NCI-H2171 treated with DMSO at 0.1 percent for 48 hours (cell line): ENCODE results near the gene LACTB.

Source experiments
- DNase-seq: peaks from one replicate; lab custom pipeline; 2025; lab: John Stamatoyannopoulos, UW

LACTB gene

GRCh38 chr15:63133786-63134185 lies 12.1 kb downstream of the LACTB start:
- DNase-seq: no peak

- no peak for DNase-seq
Observed at GRCh38 chr15:63134245-63134985, 12.8 kb downstream of the LACTB start.

DNA sequence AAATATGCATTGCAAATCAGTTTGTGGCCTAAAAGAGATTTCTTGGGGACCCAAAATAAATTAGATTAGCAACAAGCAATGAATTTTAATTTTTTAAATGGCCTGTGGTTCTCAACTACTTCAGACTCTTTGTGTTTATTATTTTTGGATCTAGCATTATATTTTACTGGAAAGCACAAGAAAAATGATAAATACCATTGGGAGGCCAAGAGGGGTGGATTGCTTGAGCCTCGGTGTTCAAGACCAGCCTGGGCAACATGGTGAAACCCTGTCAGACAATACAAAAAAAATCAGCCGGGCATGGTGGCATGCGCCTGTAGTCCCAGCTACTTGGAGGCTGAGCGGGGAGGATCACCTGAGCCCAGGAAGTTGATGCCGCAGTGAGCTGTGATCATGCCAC lies 13.6 kb downstream of the LACTB start:
- DNase-seq: no peak

GRCh38 chr15:63135804-63136203 lies 14.1 kb downstream of the LACTB start:
- no peak for DNase-seq

DNA sequence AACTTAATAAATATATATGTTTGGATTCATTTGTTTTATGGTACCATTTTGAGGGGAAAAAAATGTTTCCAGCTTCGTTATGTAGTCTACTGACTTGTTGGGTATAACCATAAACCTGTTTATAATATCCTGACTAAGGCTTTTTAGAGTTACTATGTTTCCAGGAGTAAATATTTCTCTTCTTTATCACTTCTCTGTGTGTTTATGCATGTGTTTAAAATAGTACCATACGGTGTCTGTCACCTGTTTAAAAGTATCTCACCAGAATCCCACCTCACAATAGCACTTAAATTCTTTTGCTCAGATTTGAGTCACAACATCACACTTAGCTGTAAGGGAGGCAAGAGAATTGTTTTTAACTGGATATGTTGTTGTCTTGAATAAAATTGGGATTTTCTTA lies 15.1 kb downstream of the LACTB start:
- DNase-seq: no peak

DNA sequence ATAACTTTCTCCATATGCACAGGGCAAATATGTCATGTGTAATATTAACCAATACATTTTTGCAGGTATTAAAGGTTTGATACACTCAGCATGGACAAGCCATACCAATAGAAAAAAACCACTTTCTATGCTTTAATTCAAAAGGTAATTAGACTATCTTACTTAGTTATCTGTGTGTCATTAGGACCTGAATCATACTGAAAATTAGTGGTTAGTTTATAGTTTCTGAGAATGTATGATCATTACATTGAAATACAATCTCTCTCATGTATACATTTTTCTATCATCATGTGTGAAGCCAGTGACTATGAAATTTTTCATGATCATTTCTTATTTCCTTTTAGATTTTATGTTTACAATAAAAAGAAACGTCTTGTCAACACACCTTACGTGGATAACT lies 19.3 kb downstream of the LACTB start:
- DNase-seq: no peak

DNA sequence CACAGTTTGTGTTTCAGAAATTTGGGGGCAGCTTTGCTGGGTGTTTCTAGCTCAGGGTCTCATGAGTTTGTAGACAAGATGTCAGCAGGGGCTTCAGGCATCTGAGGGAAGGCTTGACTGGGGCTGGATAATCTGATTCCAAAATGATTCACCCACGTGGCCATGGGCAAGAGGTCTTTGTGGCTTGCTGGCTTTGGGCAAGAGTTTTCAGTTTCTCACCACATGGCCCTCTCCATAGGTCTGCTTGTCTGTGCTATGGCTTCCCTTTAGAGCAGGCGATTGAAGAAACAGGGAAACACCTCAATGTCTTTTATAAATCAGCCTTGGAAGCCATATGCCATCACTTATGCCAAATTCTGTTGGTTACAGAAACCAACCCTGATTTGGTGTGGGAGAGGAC lies 23.8 kb downstream of the LACTB start:
- no peak for DNase-seq

- DNase-seq: no peak
Observed at GRCh38 chr15:63146684-63147083, 25.0 kb downstream of the LACTB start.

GRCh38 chr15:63151665-63152064 lies 30.0 kb downstream of the LACTB start:
- no peak for DNase-seq

DNA sequence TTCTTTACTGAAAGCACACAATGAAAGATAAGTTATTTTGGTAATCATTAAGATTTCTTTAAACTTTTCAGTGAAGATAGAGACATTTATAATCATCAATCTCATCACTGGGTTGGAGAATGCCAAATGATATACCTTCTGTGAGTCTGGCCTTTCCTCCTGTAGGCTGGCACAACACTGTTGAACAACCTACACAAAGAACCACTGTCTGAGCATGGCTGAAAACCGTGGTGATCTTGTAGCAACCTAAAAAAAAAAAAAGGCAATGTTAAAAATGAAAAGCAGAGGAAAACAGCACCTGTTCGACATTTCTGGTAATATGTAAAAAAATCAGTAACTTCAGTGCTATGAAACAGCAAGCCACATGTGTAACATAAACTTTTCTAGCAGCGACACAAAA lies 33.8 kb downstream of the LACTB start:
- DNase-seq: no peak

GRCh38 chr15:63156086-63156710 lies 34.5 kb downstream of the LACTB start:
- no peak for DNase-seq

GRCh38 chr15:63156755-63157117 lies 35.1 kb downstream of the LACTB start:
- DNase-seq: no peak

- peak; percentile 92 for DNase-seq
Observed at GRCh38 chr15:63157118-63157843, 35.6 kb downstream of the LACTB start, which contains the start of gene RPS27L. Gene RPS27L, minus strand, starts transcription at chr15:63157477. Its CDS starts 72 bp downstream, at chr15:63157405.

GRCh38 chr15:63157891-63158431 lies 36.3 kb downstream of the LACTB start:
- peak; percentile 29 for DNase-seq

DNA sequence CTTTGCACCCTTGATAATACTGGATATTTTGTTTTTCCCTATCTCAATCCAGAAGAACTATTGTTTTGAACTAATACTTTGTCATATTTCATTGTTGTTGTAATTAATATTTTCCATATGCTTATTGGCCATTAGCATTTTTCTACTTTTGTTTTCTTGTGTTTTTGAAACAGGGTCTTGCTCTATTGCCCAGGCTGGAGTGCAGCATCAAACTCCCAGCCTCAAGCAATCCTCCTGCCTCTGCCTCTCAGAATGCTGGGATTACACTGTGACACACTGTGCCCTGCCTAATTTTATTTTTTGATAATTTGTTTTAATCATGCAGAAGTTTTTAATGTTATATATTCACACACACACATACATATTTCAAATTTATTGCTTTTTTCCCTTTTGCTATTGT lies 39.0 kb downstream of the LACTB start:
- no peak for DNase-seq

DNA sequence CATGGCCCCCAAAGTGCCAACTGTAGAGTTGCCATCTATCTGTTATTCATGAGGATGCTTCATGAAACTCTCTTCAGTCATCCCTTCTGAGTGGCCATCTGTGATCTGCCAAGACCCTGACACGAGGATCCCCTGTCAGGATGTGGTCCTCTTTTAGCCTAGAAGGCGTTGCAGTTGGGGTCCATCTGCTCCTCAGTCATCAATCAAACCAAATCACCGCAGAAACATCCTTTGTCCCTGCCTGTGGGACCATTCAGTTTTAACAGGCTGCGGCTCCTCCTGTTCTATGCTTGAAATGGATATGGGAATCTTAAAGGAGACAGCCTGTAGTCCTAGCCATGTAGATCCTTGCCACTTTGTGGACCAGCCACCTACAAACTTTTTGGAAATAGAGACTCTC lies 41.6 kb downstream of the LACTB start:
- no peak for DNase-seq

GRCh38 chr15:63165166-63165859 lies 43.7 kb downstream of the LACTB start:
- no peak for DNase-seq

DNA sequence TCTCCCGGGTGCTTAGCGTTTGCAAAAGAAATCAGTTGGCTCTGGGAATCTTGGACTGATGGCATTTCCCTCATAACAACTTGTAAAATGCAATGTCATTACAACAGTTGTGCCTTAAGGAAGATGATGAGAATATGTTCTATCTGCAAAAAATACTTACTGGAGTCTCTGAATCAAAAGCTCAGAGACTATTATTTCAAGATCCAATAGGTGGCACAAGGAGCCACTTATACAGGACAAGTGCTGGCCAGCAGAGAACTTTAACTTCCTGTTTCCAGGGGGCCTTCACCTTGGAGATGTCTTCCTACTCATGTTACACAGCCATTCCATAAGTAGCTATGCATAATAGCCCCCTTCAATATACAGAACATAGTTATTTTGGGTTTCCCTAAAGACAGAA lies 44.6 kb downstream of the LACTB start:
- no peak for DNase-seq

DNA sequence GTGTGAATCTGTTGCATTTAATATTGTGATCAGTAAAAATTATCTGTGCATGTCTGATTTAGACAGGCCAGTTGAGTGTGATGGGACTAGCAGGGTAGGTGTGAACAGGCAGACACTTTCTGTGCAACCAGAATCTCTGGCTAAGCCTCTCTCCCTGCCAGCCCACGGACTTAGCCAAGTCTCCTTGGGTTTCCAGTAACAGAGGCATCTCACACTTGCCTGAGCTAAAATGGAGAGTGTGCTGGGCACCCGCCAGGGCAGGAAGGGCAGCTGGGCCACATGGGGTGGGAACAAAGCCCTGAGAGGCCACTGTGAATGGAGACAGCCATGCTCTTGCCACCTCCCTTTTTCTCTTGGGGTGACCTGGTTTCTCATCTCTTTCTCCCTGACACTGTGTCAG lies 48.1 kb downstream of the LACTB start:
- DNase-seq: no peak

DNA sequence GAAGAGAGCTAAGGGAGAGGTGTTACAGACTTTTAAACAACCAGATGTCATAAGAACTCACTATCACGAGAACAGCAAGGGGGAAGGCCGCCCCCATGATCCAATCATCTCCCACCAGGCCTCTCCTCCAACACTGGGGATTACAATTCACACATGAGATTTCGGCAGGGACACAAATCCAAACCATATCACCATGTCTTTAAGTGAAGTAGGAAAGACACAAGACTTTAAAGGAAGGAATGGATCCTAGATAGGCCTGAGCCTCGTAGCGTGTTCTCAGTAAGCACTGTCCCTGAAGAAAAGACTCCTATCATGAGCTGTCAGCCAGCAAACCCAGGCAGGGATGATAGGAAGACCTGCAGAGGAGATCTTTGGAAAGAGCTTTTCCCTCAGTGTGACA lies 50.7 kb downstream of the LACTB start:
- no peak for DNase-seq

DNA sequence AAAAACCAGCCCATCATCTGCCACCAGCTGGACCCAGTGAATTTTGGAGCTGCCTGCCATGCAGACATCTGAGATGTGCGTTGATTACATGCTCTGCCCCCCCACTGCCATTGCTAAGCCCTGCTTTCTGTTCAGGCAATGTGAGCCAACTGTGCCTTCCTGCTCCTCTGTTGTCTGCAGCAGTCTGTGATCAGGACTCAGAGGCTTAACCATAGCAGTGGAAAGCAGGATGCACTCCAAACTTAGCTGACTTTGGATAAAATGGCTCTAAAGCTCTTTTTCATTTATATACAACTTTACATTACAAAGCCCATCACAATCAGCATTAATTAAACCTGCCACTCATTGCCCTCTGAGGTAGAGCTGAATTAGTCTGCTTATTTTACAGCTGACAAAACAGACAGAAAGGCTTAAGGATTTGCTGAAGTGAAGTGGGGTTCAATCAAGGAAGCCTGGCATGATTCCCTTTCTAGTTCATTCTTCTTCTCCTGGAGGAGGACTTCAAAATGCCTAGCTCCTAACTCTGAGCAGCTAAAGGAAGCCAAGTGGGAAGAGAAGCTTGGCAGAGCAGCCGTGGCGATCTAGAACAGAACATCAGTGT lies 51.3 kb downstream of the LACTB start:
- DNase-seq: peak; percentile 73

- DNase-seq: no peak
Observed at GRCh38 chr15:63176302-63176701, 54.6 kb downstream of the LACTB start.
